K562 (cell line): Measurements from ENCODE around the gene AGL. TPM values are rescaled to one million over a fixed set of nuclear protein-coding genes. Genes with fewer than 3 reads are reported as not detected.

ENCODE experiments used
- ATAC-seq: fragments of 200-7000 bp; cut with Tn5 transposase; 3 replicates; pipeline ENCODE4 v1.9.1; 2020; ENCODE audit warnings: moderate library complexity
- BruUV-seq: library from RNA; stranded (reverse); fragments of 400-500 nt; replicated peaks from 2 replicates; lab custom pipeline; 2021; lab: Mats Ljungman, UMichigan
- CTCF ChIA-PET: fragments of 300-600 bp; formaldehyde crosslinking; extraction: SDS; loops from one replicate; lab custom pipeline; 2021; ENCODE audit warnings: low intra/inter-chr PET ratio; lab: Yijun Ruan, JAX
- POLR2A ChIA-PET: fragments of 300-600, 350-650 bp; sonication (Branson Sonifier 250); formaldehyde crosslinking; extraction: SDS; loops from one replicate; lab custom pipeline; 2021; ENCODE audit warnings: antibody characterized with exemption, inconsistent platforms; lab: Yijun Ruan, JAX
- DNase-seq, 4 experiments: peaks; one replicate each; pipeline versions ENCODE4 v3.0.0 to v3.0.0-alpha.2; 2011 to 2018; ENCODE audit warnings: low spot score in 3 of 4, mixed read lengths in 3 of 4; ENCODE audit errors: extremely low read depth in 1 of 4
- FAIRE-seq: peaks from 2 replicates; lab custom pipeline; 2011; peaks lifted over from hg19 to GRCh38; lab: Jason Lieb, UNC
- H2AFZ ChIP-seq: 2 replicates; pipeline ENCODE4 v1.6.0; 2011; ENCODE audit warnings: low read depth, low read length, control low read depth, inconsistent platforms
- H3K27ac ChIP-seq: fragments of 200-600 bp; 3 replicates; pipeline ENCODE4 v1.8.0; 2011; ENCODE audit warnings: low read depth, mild to moderate bottlenecking, control low read depth, inconsistent platforms, low read length, moderate library complexity, mixed read lengths; ENCODE audit errors: extremely low read depth
- H3K27me3 ChIP-seq, 2 experiments: fragments of 300-600 bp in 1 of 2; 2 replicates in 1 of 2; 3 replicates in 1 of 2; pipeline versions ENCODE4 v1.6.0 to v1.8.0; 2011; ENCODE audit warnings: inconsistent platforms in 2 of 2, low read length in 2 of 2, mild to moderate bottlenecking in 1 of 2, mixed read lengths in 1 of 2, moderate library complexity in 1 of 2; ENCODE audit not compliant: control insufficient read depth in 2 of 2, insufficient read depth in 2 of 2
- H3K36me3 ChIP-seq: fragments of 300-600 bp; 3 replicates; pipeline ENCODE4 v1.8.0; 2011; ENCODE audit warnings: mild to moderate bottlenecking, low read length, inconsistent platforms; ENCODE audit not compliant: control insufficient read depth, insufficient read depth
- H3K4me1 ChIP-seq, 2 experiments: fragments of 200-600 bp in 1 of 2; replicated peaks in 1 of 2; 2 replicates in 1 of 2; 3 replicates in 1 of 2; pipeline versions ENCODE4 v1.5.1 to v1.8.0; 2011; ENCODE audit warnings: inconsistent platforms in 2 of 2, low read length in 2 of 2, mild to moderate bottlenecking in 1 of 2, mixed read lengths in 1 of 2, moderate library complexity in 1 of 2; ENCODE audit not compliant: control insufficient read depth in 2 of 2, insufficient read depth in 2 of 2
- H3K4me2 ChIP-seq: 2 replicates; pipeline ENCODE4 v1.6.1; 2011; ENCODE audit warnings: low read length, control low read depth, inconsistent platforms, mixed read lengths; ENCODE audit not compliant: insufficient read depth
- H3K4me3 ChIP-seq: fragments of 200-600 bp; sonication (generic), shearing (Covaris generic); 2 replicates; pipeline ENCODE4 v1.5.1; 2016; ENCODE audit warnings: control low read depth, inconsistent platforms
- H3K79me2 ChIP-seq: fragments of 200-600 bp; 3 replicates; pipeline ENCODE4 v1.8.0; 2011; ENCODE audit warnings: low read length, inconsistent platforms; ENCODE audit not compliant: control insufficient read depth, insufficient read depth
- H3K9ac ChIP-seq, 2 experiments: 2 replicates each; pipeline versions ENCODE4 v1.6.0 to v1.6.1; 2011; ENCODE audit warnings: low read depth in 2 of 2, low read length in 2 of 2, control low read depth in 1 of 2, inconsistent platforms in 1 of 2, mild to moderate bottlenecking in 1 of 2, mixed read lengths in 1 of 2; ENCODE audit not compliant: insufficient read depth in 1 of 2
- H3K9me1 ChIP-seq: one replicate; pipeline ENCODE4 v1.6.0; 2011; ENCODE audit warnings: inconsistent platforms, mild to moderate bottlenecking, low read length, moderate library complexity; ENCODE audit not compliant: control insufficient read depth, insufficient read depth
- H3K9me3 ChIP-seq: replicated peaks from 2 replicates; pipeline ENCODE4 v1.5.1; 2011; ENCODE audit warnings: low read depth, low read length, inconsistent platforms; ENCODE audit not compliant: control insufficient read depth, insufficient read depth
- H4K20me1 ChIP-seq: replicated peaks from 2 replicates; pipeline ENCODE4 v1.6.1; 2011; ENCODE audit warnings: low read length, inconsistent platforms, mixed read lengths; ENCODE audit not compliant: control insufficient read depth, insufficient read depth
- CHAMP1 ChIP-seq: fragments of 450-650 bp; IDR thresholded peaks from 2 replicates; pipeline ENCODE4 v1.6.1; 2016; ENCODE audit warnings: mild to moderate bottlenecking
- TCF3 ChIP-seq: sonication (generic); formaldehyde crosslinking; IDR thresholded peaks from 2 replicates; pipeline ENCODE4 v1.4.0; 2020; ENCODE audit warnings: mild to moderate bottlenecking, missing genetic modification reagents
- ZBTB33 ChIP-seq: sonication (generic); formaldehyde crosslinking; IDR thresholded peaks from 2 replicates; pipeline ENCODE4 v1.8.1; 2023; ENCODE audit warnings: mild to moderate bottlenecking, missing genetic modification reagents
- WGBS: fragments of 100-300 bp; shearing (Covaris generic); methylation state at CpG from one replicate; pipeline ENCODE4 v1.1.6; 2016; ENCODE audit warnings: low coverage, mixed read lengths; ENCODE audit not compliant: insufficient coverage; ENCODE audit errors: missing lambda C conversion rate; 5-methylcytosine and 5-hydroxymethylcytosine counted together
- in situ Hi-C: fragments of 300-500 bp; cut with MboI; formaldehyde crosslinking; loops from 4 replicates; pipeline ENCODE4 v1.15.0; 2018; ENCODE audit warnings: inconsistent platforms, mixed read lengths
- intact Hi-C: fragments of 100-400 bp; cut with micrococcal nuclease; formaldehyde crosslinking; loops from 2 replicates; pipeline ENCODE4 v1.14.2; 2022
- polyA plus RNA-seq, 8 experiments: library from polyadenylated mRNA; depleted of rRNA in 4 of 8; stranded (reverse) in 5 of 8; unstranded in 3 of 8; fragments of >200 nt; fragmentation: Nextera tagmentation in 2 of 8; fragmentation: Illumina TruSeq in 1 of 8; extraction: Ambion mirVana in 2 of 8; extraction: Trizol in 1 of 8; gene quantifications; 2 replicates each; pipeline versions ENCODE4 v1.2.1 to v1.2.3, GENCODE V29; 2011 to 2014; ENCODE audit warnings: inconsistent platforms in 1 of 8, missing spikeins in 1 of 8
- total RNA-seq, 7 experiments: library from RNA; depleted of rRNA in 6 of 7; stranded (reverse); fragments of >200 nt in 6 of 7; fragmentation: Illumina TruSeq in 2 of 7; extraction: Trizol in 2 of 7; gene quantifications; 2 replicates each; pipeline versions ENCODE4 v1.2.1 to v1.2.3, GENCODE V29; 2011 to 2021; ENCODE audit warnings: low replicate concordance in 1 of 7

AGL gene
- total and polyA plus RNA-seq, 9 of the 15 experiments (the other 6 are each of a cell fraction or from before 2014, with no cell fraction given), result 6.3 to 20.4 (median 12.4) TPM

- BruUV-seq, result no TSS peak
- DNase-seq, result no peak
- Histone ChIP-seq H4K20me1 (no peaks in the 10 kb centered on the region), H3K4me2 (no peak overlapping the region), H3K27me3 (no peaks in the 10 kb centered on the region), H3K4me3 (no peak overlapping the region), H3K36me3 (0 out of 3 replicates have a peak, but pooled peaks cover 2% of the 10 kb centered on the region), H2AFZ (no peak overlapping the region), H3K9ac (no peak overlapping the region), H3K9me3 (no peaks in the 10 kb centered on the region), H3K9me1 (peaks cover 3% of the 10 kb centered on the region), H3K27ac (no peak overlapping the region), H3K79me2 (peaks cover 30% of the 10 kb centered on the region), H3K4me1 (peaks cover 2 to 17% of the 10 kb centered on the region in 2 experiments; a peak in 3 of 5 replicates)
- no peak for FAIRE-seq
- in situ Hi-C loops, result no loop called here
- intact Hi-C loops, result no loop called here
- ChIA-PET CTCF (no interaction called here), POLR2A (no interaction called here)
- 79% methylated on average over 4 of the region's 4 CpGs for WGBS
- no peak for ATAC-seq
- TF ChIP-seq ZBTB33 (CRISPR knock-in tag), result peak; percentile 61; the same call in 1 of the 2 replicates
- TF ChIP-seq CHAMP1, result peak; percentile 57; the same call in 1 of the 2 replicates
- no peak for TF ChIP-seq TCF3
Measured at GRCh38 chr1:99968214-99968613, 118.1 kb downstream of the AGL start.
